ENCODE results near the gene ARL15. TPM values are rescaled to one million over a fixed set of nuclear protein-coding genes. Genes with fewer than 3 reads are reported as not detected.

Gene ARL15
- total and polyA plus RNA-seq, 2 of the 4 experiments (the other 2 are of a cell fraction): 7.3 to 19.2 TPM

DNA sequence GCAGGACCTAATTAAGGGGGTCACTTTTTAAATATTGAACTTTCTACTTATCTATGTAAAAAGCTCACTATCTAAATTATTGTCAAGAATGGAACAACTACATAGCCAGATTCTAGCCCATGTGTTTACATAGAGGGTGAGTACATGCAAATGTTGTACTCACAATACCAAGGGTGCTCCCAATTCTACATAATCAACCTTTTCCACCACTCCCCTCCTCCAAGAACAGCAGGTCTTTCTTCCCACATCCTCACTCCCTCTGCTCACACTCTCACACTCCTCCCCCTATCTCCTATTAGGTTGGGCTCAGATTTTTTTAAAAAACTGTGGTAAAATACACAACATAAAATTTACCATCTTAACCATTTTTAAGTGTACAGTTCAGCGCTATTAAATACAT is 325.4 kb downstream of the ARL15 start:
- Histone ChIP-seq H3K79me1 (ENCODE audit: low read depth in 1 of 2, low read length in 2 of 2) (no peaks in the 10 kb centered on the region), H2BK20ac (ENCODE audit: low read depth, low read length) (no peak overlapping the region), H2AK9ac (replicated peaks; ENCODE audit: low read depth, low read length, poor library complexity) (no peak overlapping the region), H3K36me3 (ENCODE audit: control insufficient read depth, insufficient read depth, low read length) (no peaks in the 10 kb centered on the region), H3K4me1 (ENCODE audit: control insufficient read depth, insufficient read depth, low read length) (no peaks in the 10 kb centered on the region; the same call in 1 of the 2 replicates), H3K9ac (ENCODE audit: low read depth, low read length) (no peak overlapping the region), H3K4me2 (ENCODE audit: low read depth, low read length) (no peak overlapping the region), H3K4ac (ENCODE audit: low read depth, low read length) (no peak overlapping the region), H3K18ac (ENCODE audit: low read depth, low read length) (no peak overlapping the region), H4K5ac (ENCODE audit: low read depth, low read length) (no peak overlapping the region), H4K91ac (ENCODE audit: insufficient read depth, low read depth, low read length) (no peak overlapping the region), H3K4me3 (ENCODE audit: insufficient read depth, low read depth, low read length) (no peak overlapping the region), H4K8ac (ENCODE audit: low read depth in 2 of 2, low read length in 2 of 2) (no peak overlapping the region), H2BK120ac (ENCODE audit: low read depth, low read length) (no peak overlapping the region), H2BK5ac (ENCODE audit: low read depth, low read length, poor library complexity, severe bottlenecking) (no peak overlapping the region), H3K27ac (ENCODE audit: insufficient read depth, low read length) (no peak overlapping the region), H4K20me1 (ENCODE audit: insufficient read depth, low read length) (no peaks in the 10 kb centered on the region), H3K9me1 (ENCODE audit: insufficient read depth, low read length) (no peaks in the 10 kb centered on the region), H3K9me3 (ENCODE audit: control insufficient read depth, insufficient read depth, low read length) (no peaks in the 10 kb centered on the region), H3K23ac (ENCODE audit: low read depth, low read length) (no peak overlapping the region), H3K56ac (ENCODE audit: extremely low read depth, insufficient read depth, low read length) (no peak overlapping the region), H2AFZ (replicated peaks; ENCODE audit: low read length, poor library complexity) (no peak overlapping the region), H2BK15ac (ENCODE audit: low read depth, low read length) (no peak overlapping the region), H3K14ac (replicated peaks; ENCODE audit: low read depth, low read length) (no peak overlapping the region), H2AK5ac (ENCODE audit: low read depth, low read length) (no peak overlapping the region), H3K27me3 (ENCODE audit: control insufficient read depth, insufficient read depth, low read length) (no peaks in the 10 kb centered on the region)
- no TSS peak for BruUV-seq (replicated peaks)
- intact Hi-C loops (cut with micrococcal nuclease): no loop called here
- no peak for ATAC-seq (ENCODE audit: low read depth)
- WGBS, 2 experiments (ENCODE audit: extremely low coverage in 2 of 2, insufficient read length in 1 of 2): 100% methylated on average over 1 of the region's 1 CpG; no CpG with 5 or more reads in 1 of the 2 experiments
- ChIA-PET POLR2A (ENCODE audit: unreplicated experiment) (no interaction called here), CTCF (no interaction called here)
- no peak for DNase-seq
- TF ChIP-seq POLR2A (IDR thresholded peaks at IDR 0.05; ENCODE audit: low read depth, low read length) (no peak), FOS (IDR thresholded peaks at IDR 0.05; ENCODE audit: low read depth, low read length) (no peak), NFE2L2 (IDR thresholded peaks at IDR 0.05; ENCODE audit: low read depth, low read length) (no peak), CHD1 (IDR thresholded peaks at IDR 0.05; ENCODE audit: low read depth, low read length) (no peak), CEBPB (IDR thresholded peaks at IDR 0.05; ENCODE audit: low read depth, low read length) (no peak), RAD21 (IDR thresholded peaks at IDR 0.05; ENCODE audit: low read length) (no peak), RFX5 (IDR thresholded peaks at IDR 0.05; ENCODE audit: low read depth, low read length) (no peak), MAFK (IDR thresholded peaks at IDR 0.05; ENCODE audit: low read depth, low read length) (no peak), RCOR1 (IDR thresholded peaks at IDR 0.05; ENCODE audit: insufficient replicate concordance, low read length) (no peak), SMC3 (IDR thresholded peaks at IDR 0.05; ENCODE audit: low read depth, low read length) (no peak), MAZ (IDR thresholded peaks at IDR 0.05; ENCODE audit: borderline replicate concordance, low read depth, low read length) (no peak), MXI1 (IDR thresholded peaks at IDR 0.05; ENCODE audit: borderline replicate concordance, low read depth, low read length) (no peak), BHLHE40 (IDR thresholded peaks at IDR 0.05; ENCODE audit: low read depth, low read length) (no peak)
- TF ChIP-seq, protein P1, sequence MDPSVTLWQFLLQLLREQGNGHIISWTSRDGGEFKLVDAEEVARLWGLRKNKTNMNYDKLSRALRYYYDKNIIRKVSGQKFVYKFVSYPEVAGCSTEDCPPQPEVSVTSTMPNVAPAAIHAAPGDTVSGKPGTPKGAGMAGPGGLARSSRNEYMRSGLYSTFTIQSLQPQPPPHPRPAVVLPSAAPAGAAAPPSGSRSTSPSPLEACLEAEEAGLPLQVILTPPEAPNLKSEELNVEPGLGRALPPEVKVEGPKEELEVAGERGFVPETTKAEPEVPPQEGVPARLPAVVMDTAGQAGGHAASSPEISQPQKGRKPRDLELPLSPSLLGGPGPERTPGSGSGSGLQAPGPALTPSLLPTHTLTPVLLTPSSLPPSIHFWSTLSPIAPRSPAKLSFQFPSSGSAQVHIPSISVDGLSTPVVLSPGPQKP (IDR thresholded peaks at IDR 0.05; ENCODE audit: borderline replicate concordance, low read depth, low read length): no peak
- TF ChIP-seq, protein P2, sequence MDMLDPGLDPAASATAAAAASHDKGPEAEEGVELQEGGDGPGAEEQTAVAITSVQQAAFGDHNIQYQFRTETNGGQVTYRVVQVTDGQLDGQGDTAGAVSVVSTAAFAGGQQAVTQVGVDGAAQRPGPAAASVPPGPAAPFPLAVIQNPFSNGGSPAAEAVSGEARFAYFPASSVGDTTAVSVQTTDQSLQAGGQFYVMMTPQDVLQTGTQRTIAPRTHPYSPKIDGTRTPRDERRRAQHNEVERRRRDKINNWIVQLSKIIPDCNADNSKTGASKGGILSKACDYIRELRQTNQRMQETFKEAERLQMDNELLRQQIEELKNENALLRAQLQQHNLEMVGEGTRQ (IDR thresholded peaks at IDR 0.05; ENCODE audit: low read depth, low read length): no peak
- TF ChIP-seq, protein P3, sequence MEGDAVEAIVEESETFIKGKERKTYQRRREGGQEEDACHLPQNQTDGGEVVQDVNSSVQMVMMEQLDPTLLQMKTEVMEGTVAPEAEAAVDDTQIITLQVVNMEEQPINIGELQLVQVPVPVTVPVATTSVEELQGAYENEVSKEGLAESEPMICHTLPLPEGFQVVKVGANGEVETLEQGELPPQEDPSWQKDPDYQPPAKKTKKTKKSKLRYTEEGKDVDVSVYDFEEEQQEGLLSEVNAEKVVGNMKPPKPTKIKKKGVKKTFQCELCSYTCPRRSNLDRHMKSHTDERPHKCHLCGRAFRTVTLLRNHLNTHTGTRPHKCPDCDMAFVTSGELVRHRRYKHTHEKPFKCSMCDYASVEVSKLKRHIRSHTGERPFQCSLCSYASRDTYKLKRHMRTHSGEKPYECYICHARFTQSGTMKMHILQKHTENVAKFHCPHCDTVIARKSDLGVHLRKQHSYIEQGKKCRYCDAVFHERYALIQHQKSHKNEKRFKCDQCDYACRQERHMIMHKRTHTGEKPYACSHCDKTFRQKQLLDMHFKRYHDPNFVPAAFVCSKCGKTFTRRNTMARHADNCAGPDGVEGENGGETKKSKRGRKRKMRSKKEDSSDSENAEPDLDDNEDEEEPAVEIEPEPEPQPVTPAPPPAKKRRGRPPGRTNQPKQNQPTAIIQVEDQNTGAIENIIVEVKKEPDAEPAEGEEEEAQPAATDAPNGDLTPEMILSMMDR (conservative IDR thresholded peaks at IDR 0.05; ENCODE audit: low read depth, low read length): no peak
- in situ Hi-C loops (cut with MboI; ENCODE audit: low sequenced_read_pairs): no loop called here
- dilution Hi-C loops (cut with HindIII; ENCODE audit: low sequenced_read_pairs, unreplicated experiment): no loop called here
